Panc1 (cell line): Measurements from ENCODE around the gene ALKBH7. TPM values are rescaled to one million over a fixed set of nuclear protein-coding genes. Genes with fewer than 3 reads are reported as not detected.
A peak's percentile ranks its signal among the peaks of the same experiment; 100 is the strongest.
"Not testable (repeated sequence)": the region's sequence is repeated elsewhere in the genome, so short reads cannot be mapped to it uniquely, and the experiment has no call there.

Experiments
- ATAC-seq: fragments of 200-7000 bp; cut with Tn5 transposase; 2 replicates; pipeline ENCODE4 v1.9.1; 2020; ENCODE audit warnings: mild to moderate bottlenecking, moderate library complexity
- BruUV-seq: library from RNA; stranded (reverse); fragments of 400-500 nt; replicated peaks from 2 replicates; lab custom pipeline; 2021; lab: Mats Ljungman, UMichigan
- CTCF ChIA-PET: fragments of 300-600 bp; sonication (Branson Sonifier 250); formaldehyde crosslinking; loops from one replicate; lab custom pipeline; 2022; ENCODE audit warnings: antibody characterized with exemption; lab: Charles Lee
- POLR2A ChIA-PET: fragments of 300-600 bp; sonication (Branson Sonifier 250); formaldehyde crosslinking; loops from one replicate; lab custom pipeline; 2022; ENCODE audit warnings: antibody characterized with exemption; lab: Charles Lee
- DNase-seq: peaks from one replicate; pipeline ENCODE4 v3.0.0-alpha.2; 2010; ENCODE audit warnings: low read depth, low spot score
- H3K27ac ChIP-seq: 2 replicates; pipeline ENCODE4 v1.5.1; 2011; ENCODE audit warnings: mild to moderate bottlenecking, low read length, inconsistent platforms
- H3K27me3 ChIP-seq: fragments of 200-500 bp; sonication (Bioruptor generic); 2 replicates; pipeline ENCODE4 v1.6.0; 2014; ENCODE audit warnings: low read length, inconsistent platforms; ENCODE audit not compliant: control insufficient read depth, insufficient read depth
- H3K36me3 ChIP-seq: fragments of 200-500 bp; sonication (Bioruptor generic); 2 replicates; pipeline ENCODE4 v1.5.1; 2014; ENCODE audit warnings: inconsistent platforms, mild to moderate bottlenecking, low read length, moderate library complexity; ENCODE audit not compliant: control insufficient read depth, insufficient read depth
- H3K4me1 ChIP-seq: 2 replicates; pipeline ENCODE4 v1.5.1; 2011; ENCODE audit warnings: inconsistent platforms, mild to moderate bottlenecking, low read length, moderate library complexity; ENCODE audit not compliant: control insufficient read depth, insufficient read depth
- H3K4me3 ChIP-seq, 2 experiments: 2 replicates each; pipeline ENCODE4 v1.5.1; 2011 to 2012; ENCODE audit warnings: low read depth in 2 of 2, low read length in 2 of 2, mild to moderate bottlenecking in 2 of 2, inconsistent platforms in 1 of 2, moderate library complexity in 1 of 2
- H3K9me3 ChIP-seq: fragments of 200-500 bp; sonication (Bioruptor generic); 2 replicates; pipeline ENCODE4 v1.5.1; 2014; ENCODE audit warnings: low read depth, mild to moderate bottlenecking, inconsistent platforms, low read length, moderate library complexity; ENCODE audit not compliant: control insufficient read depth, insufficient read depth
- CTCF ChIP-seq: fragments of 450-650 bp; IDR thresholded peaks from 2 replicates; pipeline ENCODE4 v1.5.1; 2017; ENCODE audit warnings: mild to moderate bottlenecking
- POLR2AphosphoS5 ChIP-seq: IDR thresholded peaks from 2 replicates; pipeline ENCODE4 v1.6.1; 2012; ENCODE audit warnings: mild to moderate bottlenecking, low read depth, low read length, moderate library complexity
- REST ChIP-seq, 2 experiments: IDR thresholded peaks; 2 replicates each; pipeline ENCODE4 v1.6.1; 2011 to 2012; ENCODE audit warnings: low read depth in 2 of 2, control low read depth in 1 of 2, low read length in 1 of 2, mild to moderate bottlenecking in 1 of 2, moderate library complexity in 1 of 2; ENCODE audit not compliant: insufficient read depth in 1 of 2
- SIN3A ChIP-seq: IDR thresholded peaks from 2 replicates; pipeline ENCODE4 v1.6.1; 2012; ENCODE audit warnings: low read depth, mild to moderate bottlenecking, low read length, moderate library complexity, borderline replicate concordance; ENCODE audit not compliant: insufficient read depth
- TCF7L2 ChIP-seq: IDR thresholded peaks from 2 replicates; pipeline ENCODE4 v1.6.1; 2011; ENCODE audit warnings: mild to moderate bottlenecking, low read depth, low read length, inconsistent platforms
- in situ Hi-C: cut with HindIII; loops from 2 replicates; pipeline ENCODE4 v1.10.0; 2016; ENCODE audit warnings: low sequenced_read_pairs, low pct_unique_long_range_greater_than_20kb
- intact Hi-C: fragments of 100-400 bp; cut with micrococcal nuclease; formaldehyde crosslinking; loops from one replicate; pipeline ENCODE4 v1.10.0; 2022; ENCODE audit not compliant: unreplicated experiment
- total RNA-seq: library from RNA; stranded (reverse); gene quantifications from one replicate; pipeline ENCODE4 v1.2.1, GENCODE V29; 2021; ENCODE audit not compliant: unreplicated experiment

ALKBH7 gene
- total RNA-seq, 1 experiment from 2014 or later = 65.0 TPM

GRCh38 chr19:6360445-6360844, 12.1 kb upstream of the ALKBH7 start:
- CTCF ChIA-PET, ATAC-seq, H3K4me1 ChIP-seq, H3K9me3 ChIP-seq, H3K27ac ChIP-seq, H3K36me3 ChIP-seq, H3K4me3 ChIP-seq, in situ Hi-C loops, BruUV-seq, POLR2A ChIA-PET, DNase-seq, H3K27me3 ChIP-seq, intact Hi-C loops: not testable (repeated sequence)

- H3K4me1 ChIP-seq, DNase-seq, H3K36me3 ChIP-seq, CTCF ChIA-PET, H3K9me3 ChIP-seq, BruUV-seq, ATAC-seq, in situ Hi-C loops, H3K27me3 ChIP-seq, intact Hi-C loops, POLR2A ChIA-PET: not testable (repeated sequence)
- Histone ChIP-seq H3K4me3 (peak overlapping the region; percentile 53 to 78), H3K27ac (peak overlapping the region; percentile 23; the same call in 1 of the 2 replicates)
Observed at GRCh38 chr19:6360857-6361216, 11.8 kb upstream of the ALKBH7 start.

- Histone ChIP-seq H3K27me3 (no peaks in the 10 kb centered on the region), H3K9me3 (no peaks in the 10 kb centered on the region), H3K27ac (peak overlapping the region; percentile 89), H3K36me3 (peaks cover 2% of the 10 kb centered on the region), H3K4me3 (peak overlapping the region; percentile 53 to 78), H3K4me1 (0 out of 2 replicates have a peak, but pooled peaks cover 4% of the 10 kb centered on the region)
- CTCF ChIA-PET = no interaction called here
- TF ChIP-seq POLR2AphosphoS5 = no peak
- no peak for TF ChIP-seq TCF7L2
- TF ChIP-seq SIN3A = no peak
- no peak for TF ChIP-seq REST (IDR thresholded peaks at IDR 0.05; ENCODE audit: insufficient read depth in 1 of 2, low read depth in 2 of 2, low read length in 1 of 2)
- no peak for TF ChIP-seq CTCF
- POLR2A ChIA-PET = interaction anchor here (0.5 kb wide), 1 partner anchor 476 kb away, joined by 3 read pairs; no protein-coding TSS in a partner anchor
- intact Hi-C loops = no loop called here
- ATAC-seq = no peak
- in situ Hi-C loops = no loop called here
- no peak for DNase-seq
- BruUV-seq = no TSS peak
Observed at GRCh38 chr19:6362027-6362350, 10.6 kb upstream of the ALKBH7 start.
